Large intestine (tissue), 3 donors: ENCODE measurements around the gene TOR1B. TPM values are rescaled to one million over a fixed set of nuclear protein-coding genes. Genes with fewer than 3 reads are reported as not detected.

Experiments used
- DNase-seq, 2 donors: peaks; one replicate each; pipeline versions ENCODE4 v3.0.0 to v3.0.0-alpha.2; 2013
- H3K27ac ChIP-seq: one replicate; pipeline ENCODE4 v1.5.1; 2013; ENCODE audit warnings: low read length
- H3K27me3 ChIP-seq: 2 replicates; pipeline ENCODE4 v1.6.1; 2013; ENCODE audit warnings: low read length; ENCODE audit not compliant: control insufficient read depth, insufficient read depth
- H3K36me3 ChIP-seq: 2 replicates; pipeline ENCODE4 v1.6.1; 2013; ENCODE audit warnings: low read length; ENCODE audit not compliant: control insufficient read depth, insufficient read depth
- H3K4me1 ChIP-seq: one replicate; pipeline ENCODE4 v1.6.1; 2013; ENCODE audit warnings: low read length; ENCODE audit not compliant: control insufficient read depth, insufficient read depth
- H3K4me3 ChIP-seq: one replicate; pipeline ENCODE4 v1.5.1; 2013; ENCODE audit warnings: low read length
- H3K9me3 ChIP-seq: one replicate; pipeline ENCODE4 v1.6.1; 2013; ENCODE audit warnings: mild to moderate bottlenecking, low read depth, low read length, moderate library complexity; ENCODE audit not compliant: control insufficient read depth
- WGBS: methylation state at CpG from one replicate; pipeline ENCODE4 v1.1.5; 2013; ENCODE audit warnings: low lambda C conversion rate; ENCODE audit not compliant: insufficient coverage; 5-methylcytosine and 5-hydroxymethylcytosine counted together
- polyA plus RNA-seq: library from polyadenylated mRNA; unstranded; fragments of 120-200 nt; gene quantifications from one replicate; pipeline ENCODE4 v1.2.1, GENCODE V29; 2013

Gene TOR1B
- polyA plus RNA-seq, 1 donor, result 22.7 TPM

DNA sequence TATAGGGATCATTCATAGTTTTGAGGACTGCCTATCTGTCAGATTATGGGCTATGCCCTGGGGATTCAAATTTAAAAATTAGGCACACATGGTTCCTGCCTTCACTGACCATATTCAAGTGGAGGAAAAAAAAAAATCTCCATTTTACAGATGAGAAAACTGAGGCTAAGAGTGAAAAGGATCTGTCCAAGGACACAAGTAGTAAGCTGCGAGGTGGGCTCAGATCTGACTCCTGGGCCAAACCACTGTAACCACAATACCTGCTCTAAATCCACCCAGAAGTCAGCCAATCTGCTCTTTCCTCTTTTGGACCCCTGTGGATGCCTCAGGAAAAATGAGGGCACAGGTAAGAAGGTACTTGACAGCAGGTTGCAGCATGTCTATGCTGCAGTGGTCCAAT, 23.8 kb downstream of the TOR1B start:
- Histone ChIP-seq H3K4me3 (no peak overlapping the region), H3K36me3 (peaks cover 50% of the 10 kb centered on the region), H3K27me3 (no peaks in the 10 kb centered on the region), H3K9me3 (no peaks in the 10 kb centered on the region), H3K27ac (no peak overlapping the region), H3K4me1 (peaks cover 3% of the 10 kb centered on the region)
- no peak for DNase-seq
- no CpG with 5 or more reads among the region's 1 CpG for WGBS

DNA sequence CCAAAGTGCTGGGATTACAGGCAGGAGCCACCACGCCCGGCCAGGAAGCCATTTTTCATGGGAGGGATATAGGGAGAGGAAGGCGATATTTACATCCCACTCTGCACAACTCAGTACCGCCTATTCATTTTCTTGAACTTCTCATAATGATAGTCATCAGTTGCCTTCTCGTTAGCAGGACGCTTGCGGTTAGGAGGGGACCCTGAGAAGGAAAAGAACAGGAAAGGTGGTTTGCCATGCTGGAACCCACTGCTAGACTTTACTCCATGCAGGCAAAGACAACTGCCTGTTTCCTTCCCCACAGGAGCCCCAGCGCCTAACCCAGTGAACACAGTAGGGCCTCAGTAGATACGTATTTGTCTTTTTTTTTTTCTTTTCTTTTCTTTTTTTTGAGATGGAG, 25.1 kb downstream of the TOR1B start:
- peaks cover 3% of the 10 kb centered on the region for H3K4me1 ChIP-seq

DNA sequence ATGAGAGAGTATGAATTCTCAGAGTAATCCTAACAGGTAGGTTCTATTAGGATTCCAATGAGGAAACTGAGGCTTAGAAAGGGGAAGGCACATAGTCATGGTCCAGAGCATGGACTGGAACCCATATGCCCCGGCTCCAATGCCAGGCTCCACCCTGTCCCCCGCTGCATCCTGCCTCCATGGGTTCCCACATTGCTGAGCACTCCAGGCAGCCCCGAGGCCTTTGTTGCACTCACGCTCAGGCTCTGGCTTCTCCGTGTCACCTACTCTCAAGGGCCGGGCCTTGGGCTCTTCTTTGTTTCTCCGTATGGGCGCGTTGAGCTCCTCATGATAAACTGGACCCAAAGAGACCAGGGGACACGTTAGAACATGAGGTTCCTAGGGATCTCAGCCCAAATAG, 26.0 kb downstream of the TOR1B start:
- WGBS, result 100% methylated on average over 1 of the region's 10 CpGs
- no peak for DNase-seq
- Histone ChIP-seq H3K4me3 (no peak overlapping the region), H3K36me3 (peaks cover 52% of the 10 kb centered on the region), H3K27me3 (no peaks in the 10 kb centered on the region), H3K4me1 (peaks cover 3% of the 10 kb centered on the region), H3K27ac (no peak overlapping the region), H3K9me3 (no peaks in the 10 kb centered on the region)

More for the DNA sequence above, 25.1 kb downstream of the TOR1B start:
- H3K4me3 ChIP-seq, result no peak overlapping the region
- H3K27me3 ChIP-seq, result no peaks in the 10 kb centered on the region
- 100% methylated on average over 2 of the region's 9 CpGs for WGBS
- H3K27ac ChIP-seq, result no peak overlapping the region
- no peaks in the 10 kb centered on the region for H3K9me3 ChIP-seq
- H3K36me3 ChIP-seq, result peaks cover 50% of the 10 kb centered on the region
- no peak for DNase-seq

DNA sequence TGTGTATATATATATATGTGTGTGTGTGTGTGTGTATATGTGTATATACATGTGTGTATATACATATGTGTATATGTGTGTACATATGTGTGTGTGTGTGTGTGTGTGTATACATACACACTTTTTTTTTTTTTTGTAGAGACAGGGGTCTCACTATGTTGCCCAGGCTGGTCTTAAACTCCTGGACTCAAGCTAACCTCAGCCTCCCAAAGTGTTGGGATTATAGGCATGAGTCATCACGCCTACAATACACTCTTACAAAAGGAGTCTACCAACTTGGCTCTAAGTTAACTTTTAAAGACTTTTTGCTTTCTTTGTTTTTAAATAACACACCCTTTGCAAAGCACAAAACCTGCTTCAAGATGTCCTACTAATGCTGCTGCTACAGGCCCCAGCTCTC, 30.0 kb downstream of the TOR1B start:
- peaks cover 45% of the 10 kb centered on the region for H3K36me3 ChIP-seq
- no peaks in the 10 kb centered on the region for H3K9me3 ChIP-seq
- DNase-seq, result no peak
- H3K27ac ChIP-seq, result no peak overlapping the region
- H3K4me1 ChIP-seq, result peaks cover 4% of the 10 kb centered on the region
- H3K4me3 ChIP-seq, result no peak overlapping the region
- no CpG with 5 or more reads among the region's 1 CpG for WGBS
- no peaks in the 10 kb centered on the region for H3K27me3 ChIP-seq

DNA sequence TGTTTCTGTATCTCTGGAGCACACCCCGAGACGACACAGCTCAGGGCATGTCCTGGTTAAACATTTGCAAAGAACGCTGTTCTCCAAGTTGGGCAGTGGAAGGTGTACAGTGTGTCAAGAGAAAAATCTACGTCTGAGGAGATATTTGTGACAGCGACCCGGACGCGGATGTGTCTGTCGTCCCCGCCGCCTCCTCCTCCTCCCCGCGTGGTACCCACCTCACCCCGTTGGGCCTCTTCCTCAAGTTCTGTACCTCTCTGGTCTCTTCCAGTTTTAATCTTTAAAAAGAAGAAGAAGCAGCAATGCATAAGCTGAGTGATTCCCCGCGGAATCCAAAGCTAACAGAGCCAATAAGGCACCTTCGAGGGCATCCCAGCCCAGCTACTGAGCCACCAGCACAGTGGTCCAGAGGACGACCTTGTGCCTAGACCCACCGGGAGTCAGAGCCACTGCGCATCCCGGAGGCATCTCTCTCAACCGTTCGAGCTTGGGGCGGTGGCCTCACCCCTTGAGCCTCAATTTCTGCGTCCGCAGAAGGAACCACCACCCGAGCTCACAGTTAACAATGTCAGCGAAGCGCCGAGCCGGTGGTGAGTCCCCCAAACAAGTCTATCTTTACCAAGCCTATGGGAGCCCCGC, 31.6 kb downstream of the TOR1B start:
- Histone ChIP-seq H3K4me1 (peaks cover 4% of the 10 kb centered on the region), H3K9me3 (no peaks in the 10 kb centered on the region), H3K27me3 (no peaks in the 10 kb centered on the region), H3K36me3 (peaks cover 32% of the 10 kb centered on the region), H3K27ac (peak overlapping the region; percentile 55), H3K4me3 (peak overlapping the region; percentile 94)
- WGBS, result no CpG with 5 or more reads among the region's 32 CpGs
- peak in 1 of 2 donors; percentile 19 for DNase-seq

DNA sequence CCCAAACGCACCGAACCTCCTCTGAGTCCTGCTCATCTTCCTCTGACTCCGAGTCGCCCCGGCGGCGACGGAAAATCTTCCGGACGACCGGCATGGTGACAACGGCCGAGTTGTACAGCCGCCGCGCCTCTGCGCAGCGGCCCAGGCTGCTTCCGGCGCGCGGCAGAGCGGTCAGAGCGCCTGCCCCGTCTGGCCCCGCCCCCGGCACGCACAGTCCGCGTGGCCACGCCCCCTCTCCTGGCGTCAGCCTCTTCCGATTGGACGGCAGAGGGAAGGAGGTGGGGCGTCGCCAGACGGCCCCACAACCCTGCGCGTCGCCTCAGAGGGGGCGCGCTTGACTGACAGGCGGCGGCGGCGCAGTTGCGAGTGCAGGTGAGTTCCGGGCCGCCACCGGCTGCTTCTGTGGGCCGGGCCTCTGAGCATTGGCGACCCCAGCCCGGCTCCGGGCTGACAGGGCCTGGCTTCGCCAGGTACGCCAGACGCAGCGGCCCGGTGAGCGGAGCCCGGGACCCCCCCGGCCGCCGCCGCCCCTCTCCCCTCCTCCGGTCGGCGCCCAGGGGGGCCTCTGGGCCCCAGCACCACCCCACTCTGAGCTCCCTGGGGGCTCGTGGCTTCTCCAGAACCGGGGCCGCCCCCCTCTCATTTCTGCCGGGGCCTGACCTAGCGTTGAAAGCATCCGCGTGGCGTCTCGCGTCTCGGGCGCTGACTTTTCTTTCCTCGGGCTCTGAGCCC, 32.3 kb downstream of the TOR1B start, which contains the start of the genes C9orf78 and USP20:
Gene C9orf78, minus strand, starts transcription at position 148 of the 732 bp plus-strand sequence. Its CDS starts 54 bp downstream, at position 94.
Gene USP20, plus strand, starts transcription at position 331 of the 732 bp plus-strand sequence. CDS start 17,098 bp downstream, outside the sequence.
- peak; percentile 97 to 98 for DNase-seq
- H3K4me3 ChIP-seq, result peak within 1 kb of the TSS; percentile 94
- peaks cover 4% of the 10 kb centered on the region for H3K4me1 ChIP-seq
- H3K27me3 ChIP-seq, result no peaks in the 10 kb centered on the region
- no peaks in the 10 kb centered on the region for H3K9me3 ChIP-seq
- H3K36me3 ChIP-seq, result peaks cover 25% of the 10 kb centered on the region
- no CpG with 5 or more reads among the region's 81 CpGs for WGBS
- H3K27ac ChIP-seq, result peak within 1 kb of the TSS; percentile 55

DNA sequence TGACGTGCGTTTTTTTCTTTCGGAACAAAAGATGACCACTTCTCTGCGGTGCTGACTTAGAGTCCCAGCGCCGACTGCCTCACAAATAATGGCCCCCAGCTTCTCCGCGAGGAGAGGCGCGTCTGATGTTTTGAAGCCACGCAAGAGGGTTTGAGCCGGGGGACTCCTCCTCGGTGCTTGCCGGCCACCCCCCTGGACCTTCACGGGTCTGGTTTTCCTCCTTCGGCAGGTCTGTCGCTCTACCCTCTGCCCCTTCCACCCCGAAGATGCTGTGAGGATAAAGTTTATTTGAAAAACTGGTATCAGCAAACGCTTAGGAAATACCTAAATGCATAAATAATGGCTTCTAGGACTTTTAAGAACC, 32.9 kb downstream of the TOR1B start:
- no peak for DNase-seq
- no peaks in the 10 kb centered on the region for H3K27me3 ChIP-seq
- peak overlapping the region; percentile 16 for H3K27ac ChIP-seq
- H3K9me3 ChIP-seq, result no peaks in the 10 kb centered on the region
- H3K4me1 ChIP-seq, result peaks cover 4% of the 10 kb centered on the region
- peak overlapping the region; percentile 94 for H3K4me3 ChIP-seq
- no CpG with 5 or more reads among the region's 19 CpGs for WGBS
- peaks cover 20% of the 10 kb centered on the region for H3K36me3 ChIP-seq

DNA sequence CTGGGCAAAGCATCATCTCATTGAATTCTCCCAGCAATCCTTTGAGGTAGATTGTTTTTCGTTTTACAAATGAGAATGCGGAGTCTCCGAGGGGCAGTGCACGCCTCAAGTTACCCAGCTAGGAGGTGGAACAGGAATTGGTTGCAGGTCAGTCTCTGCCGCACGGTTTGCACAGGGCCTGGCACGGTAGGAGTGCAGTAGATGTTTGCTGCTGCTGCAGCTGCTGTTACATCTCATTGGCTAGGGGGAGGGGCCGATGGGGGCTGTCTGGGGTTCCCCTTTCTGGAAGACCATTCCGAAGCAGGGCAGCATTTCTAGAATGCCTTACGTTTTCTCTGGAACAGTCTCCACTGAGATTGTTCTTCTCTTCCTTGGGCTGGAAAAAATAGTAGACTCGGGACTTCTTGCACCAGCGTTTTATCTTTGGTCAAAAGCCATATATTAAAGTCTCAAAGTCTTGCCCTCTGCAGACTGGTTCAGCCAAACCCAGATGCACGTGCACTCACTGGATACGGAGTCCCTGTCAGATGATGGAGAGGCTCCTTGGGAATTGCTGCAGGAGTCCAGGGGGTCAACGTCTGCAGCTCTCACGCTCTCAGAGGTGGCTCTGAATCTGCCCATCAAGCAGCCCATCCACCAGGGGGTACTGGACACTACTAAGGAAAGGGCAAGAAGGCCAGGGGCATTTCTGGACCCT, 33.5 kb downstream of the TOR1B start:
- H3K4me1 ChIP-seq, result peaks cover 4% of the 10 kb centered on the region
- H3K27me3 ChIP-seq, result no peaks in the 10 kb centered on the region
- DNase-seq, result no peak
- no peak overlapping the region for H3K27ac ChIP-seq
- H3K9me3 ChIP-seq, result no peaks in the 10 kb centered on the region
- H3K36me3 ChIP-seq, result peaks cover 14% of the 10 kb centered on the region
- WGBS, result 30% methylated on average over 2 of the region's 16 CpGs
- H3K4me3 ChIP-seq, result peak overlapping the region; percentile 94

DNA sequence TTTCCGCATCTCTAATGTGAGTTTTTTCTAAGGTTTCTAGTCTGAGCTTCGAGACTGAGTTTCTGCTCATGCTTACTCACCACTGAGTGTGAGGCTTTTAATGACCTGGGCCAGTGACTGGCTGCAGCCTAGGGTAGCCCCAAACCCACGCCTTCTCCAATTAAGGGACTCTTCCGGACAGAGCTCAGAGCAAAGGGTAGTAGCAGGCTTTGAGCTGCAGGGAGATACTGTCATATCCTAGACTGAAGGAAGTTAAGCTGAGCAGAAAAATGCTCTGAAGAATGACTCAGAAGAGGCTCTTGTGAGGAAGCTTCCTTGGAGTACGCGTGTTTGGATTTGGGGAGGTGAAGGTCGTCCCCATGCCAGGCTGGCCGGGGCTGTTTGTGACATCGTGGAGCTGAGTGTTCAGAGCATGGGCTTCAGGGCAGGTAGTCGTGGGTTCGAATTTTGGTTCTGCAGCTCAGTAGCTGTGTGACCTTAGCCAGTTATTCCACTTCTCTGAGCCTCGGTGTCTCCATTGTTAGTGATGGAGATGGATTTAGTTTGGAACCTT, 35.8 kb downstream of the TOR1B start:
- Histone ChIP-seq H3K4me3 (no peak overlapping the region), H3K27ac (no peak overlapping the region), H3K4me1 (peaks cover 4% of the 10 kb centered on the region), H3K9me3 (no peaks in the 10 kb centered on the region), H3K27me3 (no peaks in the 10 kb centered on the region), H3K36me3 (no peaks in the 10 kb centered on the region)
- WGBS, result no CpG with 5 or more reads among the region's 12 CpGs
- DNase-seq, result no peak

DNA sequence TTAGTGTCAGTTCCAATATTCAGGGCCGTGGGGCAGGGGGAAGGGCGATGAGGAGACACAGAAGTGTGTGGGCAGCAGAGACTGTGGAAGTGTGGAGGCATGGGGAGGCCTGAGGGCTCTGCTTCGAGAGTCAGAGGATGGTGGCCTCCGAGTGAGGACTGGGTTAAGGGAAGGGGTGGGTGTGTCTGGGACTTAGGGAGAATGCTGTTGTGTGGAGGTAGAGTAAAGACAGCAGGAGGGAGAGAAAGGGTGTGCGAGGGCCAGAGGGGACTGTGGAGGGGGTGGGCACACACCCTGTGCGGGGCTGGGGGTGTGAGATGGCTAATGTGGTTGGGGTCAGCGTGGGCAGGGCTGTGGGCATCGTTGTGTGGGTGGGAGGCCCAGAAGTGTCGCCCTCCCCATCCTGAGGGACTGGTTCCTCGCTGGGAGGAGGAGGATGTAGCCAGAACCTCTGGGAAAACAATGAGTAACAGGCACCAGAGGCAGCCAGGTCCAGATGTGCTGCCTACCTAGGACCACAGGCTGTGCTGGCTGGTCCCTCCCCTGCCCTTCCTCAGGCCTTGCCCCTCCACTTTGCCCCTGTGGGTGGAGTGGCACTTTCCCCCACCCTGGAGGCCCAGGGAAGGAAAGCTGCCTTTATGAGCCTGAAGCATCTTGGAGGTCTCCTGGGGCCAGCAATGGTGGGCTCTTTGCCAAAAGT, 36.5 kb downstream of the TOR1B start:
- H3K9me3 ChIP-seq, result no peaks in the 10 kb centered on the region
- no peaks in the 10 kb centered on the region for H3K36me3 ChIP-seq
- no CpG with 5 or more reads among the region's 10 CpGs for WGBS
- H3K27me3 ChIP-seq, result no peaks in the 10 kb centered on the region
- peaks cover 4% of the 10 kb centered on the region for H3K4me1 ChIP-seq
- DNase-seq, result no peak
- H3K27ac ChIP-seq, result no peak overlapping the region
- no peak overlapping the region for H3K4me3 ChIP-seq
